Measurements from ENCODE around the gene ZBED1. TPM values are rescaled to one million over a fixed set of nuclear protein-coding genes. Genes with fewer than 3 reads are reported as not detected.

ZBED1 gene
- total and polyA plus RNA-seq, 8 donors: 11.9 to 39.5 (median 26.2) TPM

- peaks cover 23 to 31% (median 24%) of the 10 kb centered on the region in 3 donors for H3K4me1 ChIP-seq
- peaks cover 0 to 30% (median 16%) of the 10 kb centered on the region in 3 donors for H3K36me3 ChIP-seq
- no peaks in the 10 kb centered on the region for H3K27me3 ChIP-seq
- intact Hi-C loops (cut with DNase I): no loop called here
- H3K4me3 ChIP-seq: no peak overlapping the region
- FAIRE-seq (no peak), ATAC-seq (peak in 3 of 4 donors; percentile 10 to 29 (median 18)), DNase-seq (peak in 3 of 6 donors; percentile 45 to 65 (median 50))
- H3K9me3 ChIP-seq: no peaks in the 10 kb centered on the region
- WGBS, 2 donors: 46 to 54% methylated on average over 22 of the region's 22 CpGs
- H3K27ac ChIP-seq: peak overlapping the region; percentile 32 to 66 (median 46)
- TF ChIP-seq, protein P1, sequence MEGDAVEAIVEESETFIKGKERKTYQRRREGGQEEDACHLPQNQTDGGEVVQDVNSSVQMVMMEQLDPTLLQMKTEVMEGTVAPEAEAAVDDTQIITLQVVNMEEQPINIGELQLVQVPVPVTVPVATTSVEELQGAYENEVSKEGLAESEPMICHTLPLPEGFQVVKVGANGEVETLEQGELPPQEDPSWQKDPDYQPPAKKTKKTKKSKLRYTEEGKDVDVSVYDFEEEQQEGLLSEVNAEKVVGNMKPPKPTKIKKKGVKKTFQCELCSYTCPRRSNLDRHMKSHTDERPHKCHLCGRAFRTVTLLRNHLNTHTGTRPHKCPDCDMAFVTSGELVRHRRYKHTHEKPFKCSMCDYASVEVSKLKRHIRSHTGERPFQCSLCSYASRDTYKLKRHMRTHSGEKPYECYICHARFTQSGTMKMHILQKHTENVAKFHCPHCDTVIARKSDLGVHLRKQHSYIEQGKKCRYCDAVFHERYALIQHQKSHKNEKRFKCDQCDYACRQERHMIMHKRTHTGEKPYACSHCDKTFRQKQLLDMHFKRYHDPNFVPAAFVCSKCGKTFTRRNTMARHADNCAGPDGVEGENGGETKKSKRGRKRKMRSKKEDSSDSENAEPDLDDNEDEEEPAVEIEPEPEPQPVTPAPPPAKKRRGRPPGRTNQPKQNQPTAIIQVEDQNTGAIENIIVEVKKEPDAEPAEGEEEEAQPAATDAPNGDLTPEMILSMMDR (IDR thresholded peaks at IDR 0.05): no peak
These were observed 8.1 kb downstream of the ZBED1 start for GRCh38 chrX:2492531-2493218.

- peak overlapping the region in 3 of 4 donors; percentile 16 to 66 (median 45) for H3K27ac ChIP-seq
- FAIRE-seq (no peak), ATAC-seq (no peak), DNase-seq (peak in 1 of 6 donors; percentile 73)
- H3K36me3 ChIP-seq: peaks cover 0 to 31% (median 19%) of the 10 kb centered on the region in 3 donors
- no peak overlapping the region for H3K4me3 ChIP-seq
- no peaks in the 10 kb centered on the region for H3K9me3 ChIP-seq
- WGBS, 2 donors: 66 to 75% methylated on average over 22 of the region's 22 CpGs
- intact Hi-C loops (cut with DNase I): no loop called here
- H3K4me1 ChIP-seq: peaks cover 9 to 22% (median 12%) of the 10 kb centered on the region in 3 donors
- no peaks in the 10 kb centered on the region for H3K27me3 ChIP-seq
- TF ChIP-seq, protein P1 (IDR thresholded peaks at IDR 0.05): no peak
These were observed 10.1 kb downstream of the ZBED1 start for GRCh38 chrX:2490634-2491033.

DNA sequence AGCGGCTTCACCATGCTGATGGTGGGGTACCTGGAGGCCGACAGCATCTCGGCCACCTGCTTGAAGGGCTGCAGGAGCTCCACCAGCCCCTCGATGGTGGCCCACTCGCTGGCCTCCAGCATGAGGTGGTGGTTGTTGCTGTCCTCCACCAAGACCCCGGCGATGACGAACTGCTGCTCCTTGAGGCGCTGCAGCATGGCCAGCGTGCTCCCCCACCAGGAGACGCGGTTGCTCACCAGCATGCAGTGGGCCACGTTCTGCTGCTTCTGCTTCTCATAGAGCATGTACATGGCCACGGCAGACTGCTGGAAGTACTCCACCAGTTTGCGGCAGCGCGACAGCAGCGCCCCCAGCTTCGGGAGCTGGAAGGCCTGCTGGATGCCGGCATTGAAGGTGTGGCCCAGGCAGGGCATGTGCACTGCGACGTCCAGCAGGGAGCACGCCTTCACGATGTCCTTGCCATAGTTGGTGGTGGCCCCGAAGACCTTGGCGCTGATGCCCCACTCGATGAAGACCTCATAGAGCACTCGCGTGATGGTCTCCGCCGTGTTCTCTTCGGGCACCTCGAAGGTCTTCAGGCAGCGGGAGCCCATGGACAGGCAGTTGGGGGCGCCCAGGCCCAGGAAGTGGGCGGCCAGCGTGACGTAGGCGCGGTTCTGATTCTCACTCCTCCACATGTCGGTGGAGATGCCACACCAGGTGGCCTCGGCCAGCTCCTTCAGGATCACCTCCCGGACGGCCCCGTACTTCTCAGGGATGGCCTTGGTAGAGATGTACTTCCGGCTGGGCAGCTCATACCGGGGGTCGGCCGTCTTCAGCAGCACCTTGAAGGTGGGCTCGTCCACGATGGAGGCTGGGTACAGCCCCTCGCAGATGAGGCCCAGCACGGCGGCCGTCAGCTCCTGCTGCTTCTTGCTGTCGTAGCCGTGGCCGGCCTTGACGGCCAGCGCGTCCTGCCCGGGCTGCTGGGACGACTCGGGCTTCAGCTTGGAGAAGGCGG, 11.0 kb downstream of the ZBED1 start:
- Histone ChIP-seq H3K27me3 (no peaks in the 10 kb centered on the region), H3K36me3 (peaks cover 0 to 31% (median 19%) of the 10 kb centered on the region in 3 donors), H3K4me3 (no peak overlapping the region), H3K4me1 (peaks cover 9 to 22% (median 12%) of the 10 kb centered on the region in 3 donors), H3K27ac (no peak overlapping the region), H3K9me3 (no peaks in the 10 kb centered on the region)
- FAIRE-seq (no peak), ATAC-seq (no peak), DNase-seq (peak in 1 of 6 donors; percentile 75)
- intact Hi-C loops (cut with DNase I): no loop called here
- WGBS, 2 donors: 96 to 97% methylated on average over 65 of the region's 65 CpGs
- TF ChIP-seq, protein P1 (IDR thresholded peaks at IDR 0.05): no peak

- DNase-seq (no peak), ATAC-seq (no peak), FAIRE-seq (no peak)
- Histone ChIP-seq H3K4me3 (no peak overlapping the region), H3K36me3 (peaks cover 0 to 31% (median 19%) of the 10 kb centered on the region in 3 donors), H3K4me1 (peaks cover 9 to 22% (median 12%) of the 10 kb centered on the region in 3 donors), H3K27me3 (no peaks in the 10 kb centered on the region), H3K27ac (no peak overlapping the region), H3K9me3 (no peaks in the 10 kb centered on the region)
- 95 to 98% methylated on average over 50 of the region's 50 CpGs for WGBS, 2 donors
- intact Hi-C loops (cut with DNase I): no loop called here
- TF ChIP-seq, protein P1 (IDR thresholded peaks at IDR 0.05): no peak
These were observed 12.0 kb downstream of the ZBED1 start for GRCh38 chrX:2488621-2489285.
